Kidney epithelial cell (primary cell): Measurements from ENCODE around the gene SHROOM1. TPM values are rescaled to one million over a fixed set of nuclear protein-coding genes. Genes with fewer than 3 reads are reported as not detected.
A peak's percentile ranks its signal among the peaks of the same experiment; 100 is the strongest.

Experiments
- DNase-seq: peaks from one replicate; pipeline ENCODE4 v3.0.0-alpha.2; 2010; ENCODE audit warnings: low read depth
- H3K27me3 ChIP-seq: 2 replicates; pipeline ENCODE4 v1.6.0; 2011; ENCODE audit warnings: low read length; ENCODE audit not compliant: control insufficient read depth, insufficient read depth
- H3K36me3 ChIP-seq: 2 replicates; pipeline ENCODE4 v1.5.1; 2011; ENCODE audit warnings: low read length; ENCODE audit not compliant: control insufficient read depth, insufficient read depth
- H3K4me3 ChIP-seq: 2 replicates; pipeline ENCODE4 v1.5.1; 2011; ENCODE audit warnings: low read depth, mild to moderate bottlenecking, control low read depth, low read length
- total RNA-seq: library from RNA; depleted of rRNA; stranded (reverse); fragments of >200 nt; gene quantifications from 2 replicates; pipeline ENCODE4 v1.2.3, GENCODE V29; 2015
- TF ChIP-seq, protein P1 (sequence below): IDR thresholded peaks from 2 replicates; pipeline ENCODE4 v1.5.1; 2011; ENCODE audit warnings: mild to moderate bottlenecking, moderate library complexity, low read length, control low read depth, inconsistent platforms; ENCODE audit not compliant: insufficient read depth, poor library complexity, severe bottlenecking

Gene SHROOM1
- total RNA-seq, 1 donor from 2014 or later = 9.8 TPM

DNA sequence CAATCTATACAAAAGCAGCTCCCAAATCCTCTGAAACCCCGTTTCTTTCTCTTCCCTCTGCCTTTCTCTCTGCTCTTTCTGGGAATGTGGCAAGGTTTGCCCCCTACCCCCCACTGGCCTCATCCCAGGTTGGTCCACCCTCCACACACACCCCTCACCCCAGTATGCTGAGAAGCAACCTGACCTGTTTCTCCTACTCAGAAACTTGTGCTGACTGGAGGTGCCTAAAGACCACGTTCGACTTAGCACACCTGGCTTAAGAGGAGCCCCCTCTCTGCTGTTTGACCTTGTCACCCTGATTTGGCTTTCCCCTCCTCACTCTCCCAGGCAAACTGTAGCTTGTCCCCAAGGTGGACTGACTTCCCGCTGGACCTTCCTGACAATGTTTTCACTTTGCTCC lies 52.3 kb downstream of the SHROOM1 start:
- no peak for DNase-seq
- no peaks in the 10 kb centered on the region for H3K36me3 ChIP-seq
- H3K4me3 ChIP-seq = peak overlapping the region; percentile 85
- TF ChIP-seq, protein P1, sequence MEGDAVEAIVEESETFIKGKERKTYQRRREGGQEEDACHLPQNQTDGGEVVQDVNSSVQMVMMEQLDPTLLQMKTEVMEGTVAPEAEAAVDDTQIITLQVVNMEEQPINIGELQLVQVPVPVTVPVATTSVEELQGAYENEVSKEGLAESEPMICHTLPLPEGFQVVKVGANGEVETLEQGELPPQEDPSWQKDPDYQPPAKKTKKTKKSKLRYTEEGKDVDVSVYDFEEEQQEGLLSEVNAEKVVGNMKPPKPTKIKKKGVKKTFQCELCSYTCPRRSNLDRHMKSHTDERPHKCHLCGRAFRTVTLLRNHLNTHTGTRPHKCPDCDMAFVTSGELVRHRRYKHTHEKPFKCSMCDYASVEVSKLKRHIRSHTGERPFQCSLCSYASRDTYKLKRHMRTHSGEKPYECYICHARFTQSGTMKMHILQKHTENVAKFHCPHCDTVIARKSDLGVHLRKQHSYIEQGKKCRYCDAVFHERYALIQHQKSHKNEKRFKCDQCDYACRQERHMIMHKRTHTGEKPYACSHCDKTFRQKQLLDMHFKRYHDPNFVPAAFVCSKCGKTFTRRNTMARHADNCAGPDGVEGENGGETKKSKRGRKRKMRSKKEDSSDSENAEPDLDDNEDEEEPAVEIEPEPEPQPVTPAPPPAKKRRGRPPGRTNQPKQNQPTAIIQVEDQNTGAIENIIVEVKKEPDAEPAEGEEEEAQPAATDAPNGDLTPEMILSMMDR = no peak
- no peaks in the 10 kb centered on the region for H3K27me3 ChIP-seq

DNA sequence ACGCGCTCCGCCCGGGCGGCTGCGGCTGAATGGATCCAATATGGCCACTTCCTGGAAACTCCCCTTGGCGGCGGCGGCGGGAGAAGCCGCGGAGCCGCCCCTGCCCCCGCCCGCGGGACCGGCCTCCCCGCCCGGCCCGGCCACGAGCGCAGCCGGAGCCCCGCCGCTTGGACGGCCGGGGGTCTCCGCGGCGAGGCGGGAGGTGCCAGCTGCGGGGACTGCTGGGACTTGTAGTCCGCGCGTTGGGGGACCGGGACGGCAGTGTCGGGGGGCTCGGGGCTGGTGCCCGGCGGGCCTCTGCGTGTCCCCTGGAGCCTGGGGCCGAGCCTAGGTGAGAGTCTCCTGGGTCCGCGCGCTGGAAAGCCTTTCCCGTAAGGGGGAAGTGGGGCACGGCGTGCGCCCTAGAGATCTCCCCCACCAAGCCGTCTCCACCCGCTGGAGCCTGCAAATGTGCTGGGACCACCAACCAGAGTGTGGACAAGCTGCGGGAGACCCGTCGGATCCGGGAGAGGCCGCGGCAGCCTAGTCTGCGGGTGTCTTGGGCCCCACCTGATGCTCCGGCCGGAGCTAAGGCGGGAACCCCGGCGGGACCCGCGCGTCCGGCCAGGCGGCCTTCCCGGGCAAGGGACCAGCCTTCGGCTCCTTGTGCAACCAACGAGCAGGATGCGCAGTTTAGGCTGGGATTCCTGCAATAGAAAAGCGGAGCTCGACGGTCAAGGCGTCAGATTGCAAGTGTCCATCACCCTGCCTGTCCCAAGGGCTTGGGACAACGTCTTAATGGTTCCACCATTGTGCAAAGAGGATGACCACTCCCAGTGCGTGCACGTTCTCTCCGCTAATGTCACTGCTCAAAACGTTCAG lies 53.0 kb downstream of the SHROOM1 start, which contains the start of gene SEPTIN8:
Gene SEPTIN8, minus strand, starts transcription at position 31 of the 861 bp plus-strand sequence. CDS start 102 bp downstream, outside the sequence.
- no peak for DNase-seq
- Histone ChIP-seq H3K27me3 (no peaks in the 10 kb centered on the region), H3K36me3 (no peaks in the 10 kb centered on the region), H3K4me3 (peak within 1 kb of the TSS; percentile 85)
- TF ChIP-seq, protein P1 = no peak

DNA sequence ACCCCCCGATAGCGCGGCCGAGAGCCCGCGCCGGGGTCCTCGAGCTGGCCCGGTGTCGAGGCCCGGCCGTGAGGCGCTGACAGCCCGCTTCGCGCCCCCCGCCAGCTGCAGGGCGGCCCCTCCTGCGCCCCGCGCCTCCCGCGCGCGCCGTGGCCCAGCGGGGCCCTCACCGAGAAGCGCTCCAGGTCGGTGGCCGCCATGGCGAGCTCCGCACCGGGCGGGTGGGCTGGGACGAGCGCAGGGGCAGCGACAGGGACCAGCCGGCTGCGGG lies 53.6 kb downstream of the SHROOM1 start:
- H3K4me3 ChIP-seq = peak overlapping the region; percentile 85
- H3K36me3 ChIP-seq = no peaks in the 10 kb centered on the region
- no peak for DNase-seq
- TF ChIP-seq, protein P1 = no peak
- H3K27me3 ChIP-seq = no peaks in the 10 kb centered on the region

DNA sequence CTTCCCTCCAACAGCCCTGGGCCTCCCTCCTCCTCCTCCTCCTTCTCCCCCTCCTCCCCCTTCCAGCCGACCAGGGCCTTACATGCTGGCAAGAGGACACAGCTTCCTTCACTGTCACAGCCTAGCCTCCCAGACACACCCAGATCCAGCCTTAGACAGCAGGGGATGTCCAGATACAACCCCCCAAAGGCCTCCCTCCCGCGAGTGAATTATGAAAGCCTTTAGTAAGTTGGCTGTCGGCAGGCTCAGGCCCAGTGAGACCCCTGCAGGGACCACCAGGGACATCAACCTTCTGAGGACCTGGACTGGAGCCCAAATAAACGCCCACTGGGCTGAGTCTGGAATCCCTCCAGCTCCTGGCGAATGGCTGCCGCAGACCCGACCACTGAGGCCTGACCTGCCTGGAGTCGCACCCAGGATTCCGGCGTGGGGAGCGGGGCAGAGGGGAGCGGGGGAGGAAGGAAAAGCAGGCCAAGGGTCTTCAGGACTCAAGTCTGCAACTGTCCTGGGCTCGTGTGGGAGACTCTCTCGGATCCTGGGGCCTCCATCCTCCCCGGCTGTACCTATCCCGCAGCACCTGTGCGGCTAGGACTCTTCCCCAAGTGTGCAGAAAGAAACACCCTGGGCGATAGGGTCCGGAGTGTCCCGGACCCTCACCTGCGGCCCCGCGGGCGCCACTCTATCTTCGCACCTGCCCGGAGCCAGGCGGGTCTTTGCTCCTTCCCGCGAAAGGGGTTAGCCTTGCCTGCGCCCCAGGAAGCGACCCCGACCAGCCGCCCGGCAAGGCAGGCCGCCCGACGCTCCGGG lies 54.1 kb downstream of the SHROOM1 start:
- H3K27me3 ChIP-seq = no peaks in the 10 kb centered on the region
- peak overlapping the region; percentile 85 for H3K4me3 ChIP-seq
- DNase-seq = no peak
- TF ChIP-seq, protein P1 = no peak
- no peaks in the 10 kb centered on the region for H3K36me3 ChIP-seq

DNA sequence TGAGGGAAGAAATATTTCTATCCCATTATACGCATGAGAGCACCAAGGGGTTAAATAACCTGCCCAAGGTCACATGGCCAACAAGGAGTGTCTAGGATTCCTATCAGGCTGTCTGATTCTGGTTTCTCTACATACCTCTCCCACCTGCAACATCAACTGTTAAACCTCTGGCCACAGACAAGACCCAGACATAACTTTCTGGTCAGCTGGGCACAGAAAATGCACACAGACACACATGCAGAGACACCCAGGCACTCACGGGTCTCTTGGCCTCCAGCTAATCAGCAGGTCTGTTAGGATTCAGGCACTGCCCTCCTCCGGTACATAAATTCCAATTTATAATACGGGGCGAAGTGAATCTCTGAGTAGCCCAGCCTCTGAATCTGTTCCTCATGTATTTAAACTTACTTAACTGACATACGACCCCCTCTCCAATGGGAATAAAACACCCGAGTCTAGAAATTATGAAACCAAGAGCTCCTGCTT lies 54.9 kb downstream of the SHROOM1 start:
- Histone ChIP-seq H3K4me3 (peak overlapping the region; percentile 85), H3K36me3 (no peaks in the 10 kb centered on the region), H3K27me3 (no peaks in the 10 kb centered on the region)
- DNase-seq = peak; percentile 92
- TF ChIP-seq, protein P1 = no peak
